ENCODE measurements around the gene APPBP2.

Gene APPBP2

DNA sequence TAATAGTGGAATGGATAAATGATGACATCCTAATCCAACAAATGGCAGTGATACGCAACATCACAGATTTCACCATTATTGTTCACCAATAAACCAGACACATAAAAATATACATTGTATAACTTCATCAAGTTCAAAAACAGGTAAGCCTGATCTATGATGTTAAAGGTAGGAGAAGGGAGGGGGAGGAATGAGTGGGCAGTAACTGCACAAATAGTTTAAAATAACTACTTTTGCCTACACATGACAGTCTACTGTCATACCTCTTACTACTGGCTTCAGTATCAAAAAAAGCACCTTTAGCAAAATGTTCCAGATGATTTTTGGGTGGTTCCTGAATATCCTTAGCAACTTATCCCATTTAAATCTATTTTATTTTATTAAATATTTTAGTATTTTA is 75.0 kb downstream of the APPBP2 start:
- TF ChIP-seq, protein P1, sequence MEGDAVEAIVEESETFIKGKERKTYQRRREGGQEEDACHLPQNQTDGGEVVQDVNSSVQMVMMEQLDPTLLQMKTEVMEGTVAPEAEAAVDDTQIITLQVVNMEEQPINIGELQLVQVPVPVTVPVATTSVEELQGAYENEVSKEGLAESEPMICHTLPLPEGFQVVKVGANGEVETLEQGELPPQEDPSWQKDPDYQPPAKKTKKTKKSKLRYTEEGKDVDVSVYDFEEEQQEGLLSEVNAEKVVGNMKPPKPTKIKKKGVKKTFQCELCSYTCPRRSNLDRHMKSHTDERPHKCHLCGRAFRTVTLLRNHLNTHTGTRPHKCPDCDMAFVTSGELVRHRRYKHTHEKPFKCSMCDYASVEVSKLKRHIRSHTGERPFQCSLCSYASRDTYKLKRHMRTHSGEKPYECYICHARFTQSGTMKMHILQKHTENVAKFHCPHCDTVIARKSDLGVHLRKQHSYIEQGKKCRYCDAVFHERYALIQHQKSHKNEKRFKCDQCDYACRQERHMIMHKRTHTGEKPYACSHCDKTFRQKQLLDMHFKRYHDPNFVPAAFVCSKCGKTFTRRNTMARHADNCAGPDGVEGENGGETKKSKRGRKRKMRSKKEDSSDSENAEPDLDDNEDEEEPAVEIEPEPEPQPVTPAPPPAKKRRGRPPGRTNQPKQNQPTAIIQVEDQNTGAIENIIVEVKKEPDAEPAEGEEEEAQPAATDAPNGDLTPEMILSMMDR (IDR thresholded peaks at IDR 0.05; ENCODE audit: low read depth, low read length): no peak
- TF ChIP-seq POLR2A (IDR thresholded peaks at IDR 0.05; ENCODE audit: extremely low read depth, insufficient read length) (no peak), MYC (IDR thresholded peaks at IDR 0.05; ENCODE audit: low read depth, low read length) (no peak)
- TF ChIP-seq, protein P2, sequence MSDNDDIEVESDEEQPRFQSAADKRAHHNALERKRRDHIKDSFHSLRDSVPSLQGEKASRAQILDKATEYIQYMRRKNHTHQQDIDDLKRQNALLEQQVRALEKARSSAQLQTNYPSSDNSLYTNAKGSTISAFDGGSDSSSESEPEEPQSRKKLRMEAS (IDR thresholded peaks at IDR 0.05; ENCODE audit: low read depth, low read length): no peak
- no peak for DNase-seq (ENCODE audit: low read depth)
- H3K4me3 ChIP-seq (ENCODE audit: low read depth, low read length): no peak overlapping the region

GRCh38 chr17:60447375-60447774 is 78.7 kb downstream of the APPBP2 start:
- DNase-seq (ENCODE audit: low read depth): no peak
- TF ChIP-seq POLR2A (IDR thresholded peaks at IDR 0.05; ENCODE audit: extremely low read depth, insufficient read length) (no peak), MYC (IDR thresholded peaks at IDR 0.05; ENCODE audit: low read depth, low read length) (no peak)
- TF ChIP-seq, protein P2 (IDR thresholded peaks at IDR 0.05; ENCODE audit: low read depth, low read length): no peak
- TF ChIP-seq, protein P1 (IDR thresholded peaks at IDR 0.05; ENCODE audit: low read depth, low read length): no peak
- H3K4me3 ChIP-seq (ENCODE audit: low read depth, low read length): no peak overlapping the region

DNA sequence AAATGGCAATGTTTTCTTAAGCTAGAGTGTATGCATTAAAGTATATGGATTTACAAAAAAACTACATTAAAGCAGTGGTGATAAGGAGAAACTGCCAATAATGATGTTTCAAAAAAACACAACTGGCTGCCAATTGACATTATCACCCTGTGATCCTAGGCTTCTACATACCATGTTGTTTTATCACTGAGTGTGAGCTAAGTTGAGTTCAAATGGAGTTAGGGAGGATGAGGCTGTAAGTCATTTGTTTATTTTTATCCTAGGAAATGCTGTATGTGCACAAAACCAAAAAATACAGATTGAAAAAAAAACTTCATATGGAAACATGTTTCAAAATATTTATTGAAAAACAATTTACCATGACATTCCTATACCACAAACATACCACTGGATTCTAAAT is 80.9 kb downstream of the APPBP2 start:
- DNase-seq (ENCODE audit: low read depth): no peak
- H3K4me3 ChIP-seq (ENCODE audit: low read depth, low read length): no peak overlapping the region
- no peak for TF ChIP-seq POLR2A (IDR thresholded peaks at IDR 0.05; ENCODE audit: extremely low read depth, insufficient read length)
- TF ChIP-seq MYC (IDR thresholded peaks at IDR 0.05; ENCODE audit: low read depth, low read length): no peak

GRCh38 chr17:60443713-60444112 is 82.3 kb downstream of the APPBP2 start:
- TF ChIP-seq MYC (IDR thresholded peaks at IDR 0.05; ENCODE audit: low read depth, low read length) (no peak), POLR2A (IDR thresholded peaks at IDR 0.05; ENCODE audit: extremely low read depth, insufficient read length) (no peak)
- TF ChIP-seq, protein P1 (IDR thresholded peaks at IDR 0.05; ENCODE audit: low read depth, low read length): no peak
- TF ChIP-seq, protein P2 (IDR thresholded peaks at IDR 0.05; ENCODE audit: low read depth, low read length): no peak
- H3K4me3 ChIP-seq (ENCODE audit: low read depth, low read length): no peak overlapping the region
- DNase-seq (ENCODE audit: low read depth): no peak

DNA sequence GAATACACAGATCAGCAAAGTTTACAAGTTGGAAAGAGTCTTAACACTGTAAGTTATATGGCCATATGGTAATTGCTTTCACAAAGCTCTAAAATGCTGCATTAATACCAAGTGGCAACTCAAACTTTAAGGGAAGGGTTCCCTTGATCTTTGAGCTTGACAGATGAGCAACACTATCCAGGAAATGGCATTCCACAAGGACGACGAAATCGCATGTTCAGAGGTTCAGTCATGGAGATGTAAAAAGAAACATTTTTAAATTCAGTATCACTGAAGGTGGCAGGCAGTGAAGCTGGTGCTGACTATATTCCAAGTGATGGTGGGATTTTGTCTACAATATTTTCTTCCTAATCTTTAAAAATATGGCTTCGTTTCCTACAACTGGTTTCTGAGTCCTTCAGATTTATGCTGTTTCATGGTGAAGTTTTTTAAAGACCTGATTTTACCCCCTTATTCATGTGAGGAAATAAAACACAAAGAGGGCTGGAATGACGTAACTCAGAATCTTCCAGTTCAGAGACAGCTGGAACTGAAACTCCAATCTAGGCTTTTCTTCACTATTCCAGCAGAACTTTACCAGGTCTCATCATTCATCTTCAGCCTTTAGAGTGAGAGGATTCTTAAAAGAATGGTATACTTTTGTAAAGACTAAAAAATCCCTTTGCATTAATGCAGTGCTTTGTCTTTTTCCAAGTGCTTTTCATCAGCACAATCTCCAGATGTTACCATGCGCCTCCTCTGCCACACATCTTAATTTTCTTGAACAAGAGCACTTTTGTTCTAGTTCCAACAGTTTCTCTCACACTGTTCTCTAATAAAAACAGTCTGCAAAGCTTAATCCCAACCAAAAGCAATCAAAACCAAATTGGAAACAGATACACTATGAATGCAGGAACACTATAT is 83.5 kb downstream of the APPBP2 start:
- TF ChIP-seq MYC (IDR thresholded peaks at IDR 0.05; ENCODE audit: low read depth, low read length): no peak
- TF ChIP-seq, protein P1 (IDR thresholded peaks at IDR 0.05; ENCODE audit: low read depth, low read length): no peak
- no peak for TF ChIP-seq POLR2A (IDR thresholded peaks at IDR 0.05; ENCODE audit: extremely low read depth, insufficient read length)
- TF ChIP-seq, protein P2 (IDR thresholded peaks at IDR 0.05; ENCODE audit: low read depth, low read length): no peak
- no peak for DNase-seq (ENCODE audit: low read depth)
- H3K4me3 ChIP-seq (ENCODE audit: low read depth, low read length): no peak overlapping the region

- no peak overlapping the region for H3K4me3 ChIP-seq (ENCODE audit: low read depth, low read length)
- TF ChIP-seq, protein P2 (IDR thresholded peaks at IDR 0.05; ENCODE audit: low read depth, low read length): no peak
- TF ChIP-seq MYC (IDR thresholded peaks at IDR 0.05; ENCODE audit: low read depth, low read length) (no peak), POLR2A (IDR thresholded peaks at IDR 0.05; ENCODE audit: extremely low read depth, insufficient read length) (no peak)
- TF ChIP-seq, protein P1 (IDR thresholded peaks at IDR 0.05; ENCODE audit: low read depth, low read length): no peak
- DNase-seq (ENCODE audit: low read depth): peak; percentile 39
Measured at GRCh38 chr17:60439501-60439900, 86.5 kb downstream of the APPBP2 start.

All from NB4 (cell line).